ENCODE results near the gene TRIM38.

GRCh38 chr6:26016963-26017631 is 54.5 kb downstream of the TRIM38 start:
- TF ChIP-seq CTCF (IDR thresholded peaks at IDR 0.05) = no peak
- TF ChIP-seq POLR2A (IDR thresholded peaks at IDR 0.05) = no peak
- TF ChIP-seq POLR2AphosphoS5 (IDR thresholded peaks at IDR 0.05) = no peak
- TF ChIP-seq EP300 (IDR thresholded peaks at IDR 0.05) = no peak

All from sigmoid colon (tissue), 4 donors.